NCI-H748 treated with DMSO at 0.1 percent for 48 hours (cell line): Measurements from ENCODE around the gene LPAR5.

ENCODE experiments used
- DNase-seq: peaks from one replicate; lab custom pipeline; 2025; lab: John Stamatoyannopoulos, UW

The LPAR5 gene

DNA sequence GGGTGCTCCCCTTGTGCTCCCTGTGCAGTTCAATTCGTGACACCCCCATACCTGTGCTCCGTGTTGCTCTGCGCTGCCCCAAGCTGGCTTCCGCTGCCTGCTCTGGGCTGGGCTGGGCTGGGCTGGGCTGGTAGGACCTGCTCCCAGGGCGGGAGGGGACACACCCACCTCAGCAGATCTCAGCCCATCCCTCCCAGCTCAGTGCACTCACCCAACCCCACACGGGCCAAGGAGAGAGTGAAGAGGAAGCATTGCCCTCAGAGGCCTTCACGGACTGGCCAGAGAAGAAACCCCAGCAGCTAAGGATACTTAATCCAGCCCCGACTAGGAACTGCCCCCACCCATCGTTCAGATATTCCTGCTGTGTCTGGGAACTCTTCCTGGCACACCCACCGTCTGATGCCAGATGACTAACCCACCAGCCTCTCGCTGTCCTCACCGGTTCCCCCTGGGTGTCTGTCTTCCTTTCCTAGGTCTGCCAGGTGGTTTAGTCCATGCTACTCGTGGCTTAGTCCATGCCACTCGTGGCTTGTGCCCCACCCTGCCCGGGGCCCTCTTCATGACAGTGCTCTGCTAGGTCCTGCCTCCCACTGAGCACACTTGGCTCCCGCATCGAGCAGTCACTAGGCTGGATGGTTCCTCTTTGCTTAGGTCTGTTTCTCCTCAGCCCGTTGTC lies at the start of gene LPAR5:
Gene LPAR5 (minus strand): TSS at position 104 of the 676 bp plus-strand sequence. CDS start 14,711 bp downstream, outside the sequence.
- no peak for DNase-seq

GRCh38 chr12:6684609-6685008 lies 48.9 kb upstream of the LPAR5 start:
- DNase-seq: no peak

DNA sequence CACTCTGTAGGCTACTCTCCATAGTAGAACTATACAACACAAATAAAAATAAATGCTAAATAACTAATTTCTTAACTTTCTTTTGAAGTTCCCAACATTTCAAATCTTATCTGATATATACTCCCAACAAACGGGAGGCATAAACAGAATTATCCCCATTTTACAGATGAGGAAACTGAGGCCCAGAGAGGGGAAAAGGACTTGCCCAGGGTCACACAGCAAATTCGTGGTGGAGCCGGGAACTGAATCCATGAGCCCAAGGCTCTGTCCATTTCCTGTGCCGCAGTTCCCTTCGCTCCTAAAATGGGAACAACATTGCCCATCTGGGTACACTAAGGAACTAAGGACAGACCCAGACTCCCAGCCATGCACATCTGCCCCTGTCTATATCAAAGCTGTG lies 41.2 kb upstream of the LPAR5 start:
- DNase-seq: no peak

GRCh38 chr12:6672143-6672542 lies 36.4 kb upstream of the LPAR5 start:
- DNase-seq: no peak

GRCh38 chr12:6667559-6668210 lies 31.9 kb upstream of the LPAR5 start:
- DNase-seq: no peak

DNA sequence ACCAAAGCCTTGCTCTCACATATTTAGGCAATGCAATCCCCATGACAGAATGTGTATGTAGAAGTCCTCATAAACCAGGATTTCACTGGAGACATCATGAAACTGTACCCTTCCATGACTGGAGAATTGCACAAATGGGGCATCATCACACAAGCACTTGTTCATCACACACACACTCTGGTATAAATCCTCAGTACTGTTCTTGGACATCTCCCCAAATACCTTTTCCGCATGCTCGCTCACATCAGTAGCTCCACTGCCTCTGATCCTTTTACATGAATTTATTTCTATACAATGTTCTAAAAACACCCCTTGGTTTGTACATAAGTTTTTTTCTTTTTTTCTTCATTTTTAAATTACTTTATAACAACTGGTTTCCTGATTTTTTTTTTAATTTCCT lies 30.5 kb upstream of the LPAR5 start:
- DNase-seq: no peak

- no peak for DNase-seq
Measured at GRCh38 chr12:6664902-6665301, 29.1 kb upstream of the LPAR5 start.

DNA sequence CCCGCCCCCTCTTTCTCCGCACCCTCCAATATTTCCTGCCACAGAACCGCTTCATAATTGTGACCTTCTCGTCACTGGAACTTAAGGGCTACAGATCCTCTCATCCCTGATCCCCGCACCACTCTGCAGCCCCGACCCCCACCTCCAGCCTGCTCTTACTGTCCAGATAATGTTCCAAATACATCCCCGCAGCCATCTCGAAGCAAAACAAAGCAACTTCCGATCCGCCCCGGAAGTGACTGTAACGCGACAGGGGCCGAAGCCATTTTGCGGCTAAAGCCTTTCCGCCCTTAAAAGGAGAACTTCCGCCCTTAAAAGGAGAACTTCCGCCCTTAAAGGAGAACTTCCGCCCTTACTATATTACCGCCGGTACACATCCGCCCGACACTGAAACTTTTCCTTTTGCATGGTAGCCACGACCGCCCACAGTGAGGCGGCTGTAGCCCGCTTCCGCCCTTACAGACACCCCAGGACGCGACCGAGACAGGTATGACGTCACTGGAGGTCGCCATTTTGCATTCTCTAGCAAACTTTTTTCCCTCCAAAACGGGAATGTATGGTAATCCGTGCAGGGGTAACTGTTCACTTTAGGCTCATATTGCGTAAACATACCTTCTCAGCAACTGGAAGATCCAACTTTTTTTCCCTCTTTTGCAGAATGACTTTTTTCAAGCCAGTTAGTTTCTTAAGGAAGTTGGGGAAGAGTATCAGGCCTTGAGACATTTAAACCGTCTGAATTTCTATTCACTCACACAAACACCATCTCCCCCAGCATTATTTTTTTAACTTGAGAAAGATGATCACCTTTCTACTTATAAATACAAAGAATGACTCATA lies 27.4 kb upstream of the LPAR5 start, which contains the start of gene ING4:
Gene ING4 (minus strand): TSS at position 214 of the 837 bp plus-strand sequence. CDS start 18 bp downstream, at position 196.
- DNase-seq: peak; percentile 95

- DNase-seq: no peak
Measured at GRCh38 chr12:6662602-6662905, 26.8 kb upstream of the LPAR5 start.

DNA sequence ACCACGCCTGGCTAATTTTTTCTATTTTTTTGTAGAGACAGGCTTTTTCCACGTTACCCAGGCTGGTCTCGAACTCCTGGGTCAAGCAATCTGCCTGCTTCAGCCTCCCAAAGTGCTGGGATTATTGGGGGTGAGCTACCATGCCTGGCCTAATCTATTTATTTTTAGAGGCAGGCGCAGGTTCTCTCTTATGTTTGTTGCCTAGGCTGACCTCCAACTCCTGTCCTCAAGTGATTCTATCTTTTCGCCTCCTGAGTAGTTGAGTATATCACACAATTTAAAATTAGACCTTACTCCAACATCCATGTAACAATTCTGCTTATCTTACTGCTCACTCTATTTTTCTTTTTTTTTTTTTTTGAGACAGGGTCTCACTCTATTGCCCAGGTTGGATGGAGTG lies 18.2 kb upstream of the LPAR5 start:
- DNase-seq: no peak

DNA sequence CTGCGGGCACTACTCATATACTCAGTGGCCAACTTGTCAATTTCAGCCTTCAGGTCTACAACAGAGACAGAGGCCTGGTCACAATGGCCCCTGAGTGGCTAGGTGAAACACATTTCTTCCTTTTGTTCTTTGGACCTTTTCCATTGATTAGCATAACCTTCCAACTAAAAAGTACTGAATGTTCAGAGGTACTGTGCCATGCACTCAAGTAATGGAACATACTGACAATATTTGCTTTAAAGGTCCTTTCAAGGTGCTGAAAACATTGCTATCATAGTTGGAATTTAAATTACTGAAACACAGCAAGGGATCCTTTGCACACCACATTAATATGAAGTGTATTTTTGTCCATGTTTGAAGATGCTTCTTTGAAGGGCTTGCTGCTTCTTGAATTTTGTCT lies 17.6 kb upstream of the LPAR5 start:
- no peak for DNase-seq

GRCh38 chr12:6652391-6652790 lies 16.6 kb upstream of the LPAR5 start:
- DNase-seq: no peak

DNA sequence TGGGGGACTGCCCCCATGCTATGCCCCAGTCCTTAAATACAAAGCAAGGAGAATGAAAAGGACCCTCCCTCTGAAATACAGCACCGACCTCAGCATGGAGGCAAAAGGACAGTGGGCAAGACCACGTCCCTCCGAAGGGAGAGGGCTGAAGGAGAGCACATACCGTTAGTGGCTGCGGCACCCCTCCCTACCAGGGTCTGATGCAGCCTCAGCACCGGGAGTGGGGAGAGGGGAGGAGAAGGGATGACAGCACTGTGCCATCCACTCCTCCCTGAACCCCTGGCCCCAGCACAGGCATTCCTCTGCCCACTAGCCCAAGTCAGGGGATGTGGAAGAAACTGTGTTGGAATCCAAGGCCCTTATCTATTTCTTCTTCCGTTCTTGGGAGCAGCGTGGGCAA lies 15.1 kb upstream of the LPAR5 start:
- no peak for DNase-seq

GRCh38 chr12:6647083-6647604 lies 11.4 kb upstream of the LPAR5 start, which contains the start of gene ACRBP:
TSS of gene ACRBP (minus strand) at chr12:6647432. CDS start at chr12:6647366, 66 bp downstream.
- DNase-seq: peak; percentile 25

DNA sequence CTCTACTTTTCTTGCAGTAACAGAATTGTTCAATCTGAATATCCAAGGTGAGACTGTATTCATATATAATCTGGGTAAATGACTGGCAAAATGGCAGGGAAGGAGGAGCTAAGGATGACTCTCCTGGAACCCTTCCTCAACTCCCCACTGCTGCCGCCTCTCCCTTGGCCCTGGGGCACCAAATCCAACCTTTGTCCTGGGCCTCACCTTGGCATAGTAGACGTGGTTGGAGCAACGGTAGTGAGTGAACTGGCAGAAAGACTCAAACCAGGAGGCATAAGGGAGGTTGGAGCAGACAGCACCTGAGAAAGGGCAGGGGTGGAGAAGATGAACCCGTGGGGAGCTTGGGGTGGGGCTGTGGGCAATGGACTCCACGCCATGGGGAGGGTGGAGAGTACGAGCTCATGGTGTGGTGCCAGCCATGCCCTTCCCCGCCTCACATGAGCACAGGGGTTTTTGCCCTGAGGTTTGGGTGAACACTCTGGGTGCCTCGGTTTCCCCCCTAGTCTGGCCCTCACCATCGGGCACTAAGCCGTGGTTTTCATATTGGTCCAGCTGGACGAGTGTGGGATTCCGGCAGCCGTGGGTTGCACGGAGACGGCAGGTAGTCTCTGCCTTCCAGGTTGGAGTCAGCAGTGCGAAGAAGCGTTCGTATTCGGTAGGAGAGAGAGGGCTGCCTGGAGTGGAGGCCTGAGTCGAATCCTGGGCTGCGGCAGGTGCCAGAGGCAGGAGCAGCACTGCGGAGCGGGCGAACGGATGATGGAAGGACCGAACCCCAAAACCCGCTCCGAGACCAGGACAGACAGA lies 10.7 kb upstream of the LPAR5 start:
- no peak for DNase-seq

DNA sequence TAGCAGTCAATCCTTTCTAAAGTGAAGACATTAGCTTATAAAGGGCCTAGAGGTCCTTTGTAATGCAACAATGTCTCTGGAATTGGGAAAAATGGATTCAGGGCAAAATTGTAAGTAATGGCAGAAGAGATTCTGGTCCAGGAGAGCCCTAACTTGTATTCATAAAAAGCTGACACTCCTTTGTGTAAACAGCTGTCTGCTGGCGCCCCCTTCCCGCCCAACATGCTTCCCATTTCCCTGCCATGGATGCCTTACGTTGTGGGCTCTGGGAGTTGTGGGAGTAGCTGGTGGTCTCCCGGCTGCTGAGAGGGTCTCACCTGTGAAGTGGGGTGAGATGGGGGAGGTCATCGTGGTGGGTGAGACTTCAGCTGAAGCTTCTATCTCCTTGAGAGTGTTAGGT lies 9.1 kb upstream of the LPAR5 start:
- peak; percentile 34 for DNase-seq

- no peak for DNase-seq
Measured at GRCh38 chr12:6644257-6644596, 8.5 kb upstream of the LPAR5 start.

GRCh38 chr12:6643569-6644256 lies 8.0 kb upstream of the LPAR5 start:
- DNase-seq: no peak

- no peak for DNase-seq
Measured at GRCh38 chr12:6641131-6641530, 5.4 kb upstream of the LPAR5 start.

- no peak for DNase-seq
Measured at GRCh38 chr12:6640497-6640896, 4.7 kb upstream of the LPAR5 start.

DNA sequence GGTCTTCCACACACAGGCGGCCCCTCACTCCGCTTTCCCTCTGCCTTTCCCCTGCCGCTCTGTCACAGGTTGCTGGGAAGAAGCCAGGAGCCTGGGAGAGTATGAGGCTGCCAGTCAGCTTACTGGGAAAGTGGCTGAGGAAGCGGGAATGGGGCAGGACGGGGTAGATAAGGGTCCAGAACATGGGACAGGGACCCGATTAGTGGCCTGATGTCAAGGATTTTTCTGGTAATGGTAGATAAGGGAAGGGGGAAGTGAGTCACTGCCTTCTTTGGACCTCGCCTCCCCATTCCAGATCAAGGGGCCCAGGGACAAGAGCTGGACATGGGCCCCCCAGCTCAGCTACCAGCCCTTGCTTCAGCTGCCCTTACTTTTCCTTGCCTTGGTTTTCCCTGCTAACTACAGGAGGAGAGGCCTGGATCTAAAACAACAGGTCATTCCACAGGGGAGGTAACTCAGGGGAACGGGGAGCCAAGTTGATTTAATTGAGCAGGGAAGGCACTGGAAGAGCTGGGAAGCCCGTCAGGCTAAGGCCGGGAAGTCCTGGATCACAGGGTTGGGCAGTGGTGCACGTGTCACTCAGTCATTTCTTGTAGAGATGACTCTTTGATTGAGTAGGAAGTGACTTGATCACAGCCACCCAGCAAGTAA lies 3.5 kb upstream of the LPAR5 start:
- DNase-seq: no peak
